Upper lobe of right lung (tissue), 1 donor: ENCODE results near the gene CACNB2. TPM values are rescaled to one million over a fixed set of nuclear protein-coding genes. Genes with fewer than 3 reads are reported as not detected.

ENCODE experiments used
- ATAC-seq: fragments of 200-7000 bp; cut with Tn5 transposase; one replicate; pipeline ENCODE4 v1.9.1; 2020; ENCODE audit warnings: mild to moderate bottlenecking, moderate library complexity
- DNase-seq: peaks from one replicate; pipeline ENCODE4 v3.0.0-alpha.2; 2020
- H3K27ac ChIP-seq: fragments of 200-600 bp; one replicate; pipeline ENCODE4 v1.8.0; 2022
- H3K27me3 ChIP-seq: fragments of 200-600 bp; one replicate; pipeline ENCODE4 v1.8.0; 2022; ENCODE audit warnings: mild to moderate bottlenecking
- H3K36me3 ChIP-seq: fragments of 200-600 bp; one replicate; pipeline ENCODE4 v1.8.0; 2022
- H3K4me1 ChIP-seq: fragments of 200-600 bp; one replicate; pipeline ENCODE4 v1.8.0; 2022
- H3K4me3 ChIP-seq: fragments of 200-600 bp; one replicate; pipeline ENCODE4 v1.8.0; 2022; ENCODE audit warnings: mild to moderate bottlenecking
- H3K9me3 ChIP-seq: fragments of 200-600 bp; one replicate; pipeline ENCODE4 v1.8.0; 2022
- CTCF ChIP-seq: fragments of 200-600 bp; IDR thresholded peaks from one replicate; pipeline ENCODE4 v1.8.0; 2022; ENCODE audit warnings: antibody characterized with exemption
- intact Hi-C: fragments of 100-400 bp; cut with DNase I; formaldehyde crosslinking; loops from one replicate; pipeline ENCODE4 v1.11.0; 2022
- long read RNA-seq: library from polyadenylated mRNA; unstranded; transcript quantifications from one replicate; pipeline ENCODE4 v2.0.0, GENCODE V29; 2021
- total RNA-seq: library from RNA; stranded (reverse); fragmentation: NEBNext Ultra II Directional; extraction: Animal tissue kit (Norgen Biotek cat#: 25700); gene quantifications from one replicate; pipeline ENCODE4 v1.2.1, GENCODE V29; 2021
- donor health status: DM: no; HTN: yes; CAD: no; lungs with severe emphysema.

Gene CACNB2
- 4.2 TPM for total RNA-seq
- long read RNA-seq, partial matches to known transcripts = 0 of 12 reads
- long read RNA-seq, other reads (novel, unspliced or antisense) = 11 of 12 reads

GRCh38 chr10:18140149-18140956 lies at the start of gene CACNB2:
TSS of gene CACNB2 (plus strand) at chr10:18140424.
- Histone ChIP-seq H3K4me3 (peak within 1 kb of the TSS; percentile 56), H3K36me3 (no peaks in the 10 kb centered on the region), H3K27ac (peak within 1 kb of the TSS; percentile 71), H3K9me3 (no peaks in the 10 kb centered on the region), H3K4me1 (no peaks in the 10 kb centered on the region), H3K27me3 (peaks cover 31% of the 10 kb centered on the region)
- no peak for TF ChIP-seq CTCF
- intact Hi-C loops = no loop called here
- DNase-seq = peak; percentile 72
- peak; percentile 77 for ATAC-seq

DNA sequence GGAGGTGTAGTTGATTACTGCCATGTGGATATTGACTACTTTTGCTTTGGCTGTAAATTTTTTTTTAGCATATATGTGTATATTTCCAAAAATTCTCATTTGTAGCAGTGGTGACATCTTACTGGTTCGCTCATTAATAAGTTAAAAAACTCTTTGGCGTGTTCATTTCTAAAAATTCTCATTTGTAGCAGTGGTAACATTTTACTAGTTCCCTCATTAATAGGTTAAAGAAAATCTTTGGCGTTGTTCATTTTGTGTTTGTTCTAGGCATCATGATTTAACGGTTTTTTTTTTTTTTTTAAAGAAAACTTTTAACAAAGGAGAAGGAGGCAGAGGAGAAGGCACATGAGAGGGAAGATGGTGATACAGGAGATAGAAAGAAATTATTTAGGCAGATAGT lies 45.9 kb upstream of the CACNB2 start:
- Histone ChIP-seq H3K4me3 (no peak overlapping the region), H3K27ac (no peak overlapping the region), H3K4me1 (no peaks in the 10 kb centered on the region), H3K36me3 (no peaks in the 10 kb centered on the region), H3K9me3 (no peaks in the 10 kb centered on the region), H3K27me3 (no peaks in the 10 kb centered on the region)
- no peak for TF ChIP-seq CTCF
- no peak for DNase-seq
- no peak for ATAC-seq
- intact Hi-C loops = no loop called here

GRCh38 chr10:18094793-18095192 lies 45.4 kb upstream of the CACNB2 start:
- no peaks in the 10 kb centered on the region for H3K27me3 ChIP-seq
- H3K4me3 ChIP-seq = no peak overlapping the region
- intact Hi-C loops = no loop called here
- no peak for TF ChIP-seq CTCF
- DNase-seq (no peak), ATAC-seq (no peak)
- H3K4me1 ChIP-seq = no peaks in the 10 kb centered on the region
- no peaks in the 10 kb centered on the region for H3K36me3 ChIP-seq
- H3K27ac ChIP-seq = no peak overlapping the region
- no peaks in the 10 kb centered on the region for H3K9me3 ChIP-seq

GRCh38 chr10:18097524-18097923 lies 42.7 kb upstream of the CACNB2 start:
- H3K36me3 ChIP-seq = no peaks in the 10 kb centered on the region
- H3K4me3 ChIP-seq = no peak overlapping the region
- DNase-seq (no peak), ATAC-seq (no peak)
- no peaks in the 10 kb centered on the region for H3K4me1 ChIP-seq
- intact Hi-C loops = no loop called here
- H3K27me3 ChIP-seq = no peaks in the 10 kb centered on the region
- no peak overlapping the region for H3K27ac ChIP-seq
- TF ChIP-seq CTCF = no peak
- no peaks in the 10 kb centered on the region for H3K9me3 ChIP-seq

GRCh38 chr10:18098201-18098600 lies 42.0 kb upstream of the CACNB2 start:
- intact Hi-C loops = no loop called here
- Histone ChIP-seq H3K36me3 (no peaks in the 10 kb centered on the region), H3K27me3 (no peaks in the 10 kb centered on the region), H3K4me1 (no peaks in the 10 kb centered on the region), H3K4me3 (no peak overlapping the region), H3K27ac (no peak overlapping the region), H3K9me3 (no peaks in the 10 kb centered on the region)
- no peak for DNase-seq
- no peak for ATAC-seq
- no peak for TF ChIP-seq CTCF
